Muscle of leg (tissue), 11 donors: ENCODE results near the gene ARHGAP45. TPM values are rescaled to one million over a fixed set of nuclear protein-coding genes. Genes with fewer than 3 reads are reported as not detected.

ENCODE experiments used
- DNase-seq: peaks from one replicate; pipeline ENCODE4 v3.0.0; 2013
- H3K27ac ChIP-seq: one replicate; pipeline ENCODE4 v1.5.1; 2013; ENCODE audit warnings: mild to moderate bottlenecking, low read length, control low read depth
- H3K27me3 ChIP-seq: one replicate; pipeline ENCODE4 v1.6.1; 2013; ENCODE audit warnings: low read length; ENCODE audit not compliant: control insufficient read depth, insufficient read depth
- H3K36me3 ChIP-seq: one replicate; pipeline ENCODE4 v1.6.1; 2013; ENCODE audit warnings: low read length; ENCODE audit not compliant: control insufficient read depth, insufficient read depth
- H3K4me1 ChIP-seq: one replicate; pipeline ENCODE4 v1.6.1; 2013; ENCODE audit warnings: low read length; ENCODE audit not compliant: control insufficient read depth, insufficient read depth
- H3K4me3 ChIP-seq: one replicate; pipeline ENCODE4 v1.5.1; 2013; ENCODE audit warnings: low read length, control low read depth
- H3K9me3 ChIP-seq: replicated peaks from 2 replicates; pipeline ENCODE4 v1.6.1; 2013; ENCODE audit warnings: low read depth, low read length; ENCODE audit not compliant: control insufficient read depth
- WGBS: methylation state at CpG from one replicate; pipeline ENCODE4 v1.1.5; 2013; ENCODE audit warnings: missing lambda C conversion rate; ENCODE audit not compliant: insufficient coverage; 5-methylcytosine and 5-hydroxymethylcytosine counted together
- polyA plus RNA-seq, 8 donors: library from polyadenylated mRNA; unstranded; fragments of 120-200 nt; gene quantifications; one replicate each; pipeline versions ENCODE4 v1.2.1 to v1.2.3, GENCODE V29; 2013; ENCODE audit warnings: inconsistent platforms in 1 of 8, low replicate concordance in 1 of 8; ENCODE audit not compliant: insufficient read length in 8 of 8, insufficient read depth in 1 of 8
- total RNA-seq: library from RNA; stranded (reverse); fragments of 120-200 nt; gene quantifications from one replicate; pipeline ENCODE4 v1.2.4, GENCODE V29; 2013

The ARHGAP45 gene
- total and polyA plus RNA-seq, 9 donors: 5.0 to 13.1 (median 11.1) TPM

DNA sequence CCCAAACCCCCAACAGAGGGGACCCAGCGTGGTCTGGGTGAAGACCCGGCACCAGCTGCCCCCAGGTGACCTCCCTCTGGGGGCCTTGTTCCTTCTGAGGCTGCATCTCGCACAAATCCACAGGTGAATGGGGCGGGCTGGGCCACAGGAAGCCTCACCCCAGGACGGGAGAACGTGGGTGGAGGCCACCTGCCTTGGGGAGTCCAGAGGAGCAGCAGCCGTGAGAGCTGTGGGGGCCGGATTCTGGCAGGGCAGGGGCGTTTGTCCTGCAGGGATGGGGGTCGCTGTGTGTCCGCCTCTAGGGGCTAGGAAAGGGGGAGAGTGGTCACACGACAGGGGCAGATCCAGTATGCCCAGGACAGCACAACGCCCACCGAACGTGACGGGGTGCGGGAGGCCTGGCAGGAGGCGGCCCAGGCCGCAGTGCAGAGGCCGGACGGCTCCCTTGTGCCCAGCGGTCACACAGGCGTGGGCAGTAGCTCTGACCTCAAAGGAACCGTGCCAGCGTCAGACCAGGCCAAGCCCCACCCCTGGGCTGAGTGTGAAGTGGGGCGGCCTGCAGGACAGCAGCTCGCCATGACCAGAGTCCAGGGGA, 21.5 kb downstream of the ARHGAP45 start:
- Histone ChIP-seq H3K4me3 (no peak overlapping the region), H3K36me3 (peaks cover 54% of the 10 kb centered on the region), H3K9me3 (no peaks in the 10 kb centered on the region), H3K27me3 (no peaks in the 10 kb centered on the region), H3K27ac (peak overlapping the region; percentile 69), H3K4me1 (peaks cover 41% of the 10 kb centered on the region)
- no peak for DNase-seq
- 74% methylated on average over 26 of the region's 27 CpGs for WGBS

DNA sequence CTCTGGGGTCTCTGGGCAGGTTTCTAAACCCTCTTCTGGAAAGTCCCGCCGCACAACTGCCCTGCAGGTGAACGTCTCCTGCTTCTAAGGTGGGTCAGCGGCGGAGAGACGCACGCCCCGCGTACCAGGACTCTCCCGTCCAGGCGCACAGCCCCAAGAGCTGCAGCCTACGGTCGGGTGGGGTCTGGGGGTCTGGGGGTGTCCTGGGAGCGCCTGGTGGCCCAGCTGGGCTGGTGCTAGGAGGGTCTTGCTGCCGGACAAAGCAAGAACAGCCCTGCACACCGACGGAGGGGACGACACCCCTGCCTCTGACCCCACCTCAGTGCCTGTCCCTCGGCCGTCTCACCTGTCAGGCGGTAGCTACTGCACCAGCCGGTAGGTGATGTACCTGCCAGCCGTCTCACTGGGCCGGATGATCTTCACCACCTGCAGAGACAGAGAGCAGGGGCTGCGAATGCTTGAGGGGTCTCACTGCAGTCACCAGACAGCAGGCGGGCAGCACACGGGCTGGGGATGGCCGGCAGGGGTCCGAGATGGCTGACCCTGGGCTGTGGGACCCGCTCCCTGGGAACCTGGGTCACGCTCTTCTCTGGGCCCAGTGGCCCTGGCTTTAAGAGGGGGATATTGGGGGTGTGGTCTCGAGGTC, 22.3 kb downstream of the ARHGAP45 start:
- peaks cover 48% of the 10 kb centered on the region for H3K4me1 ChIP-seq
- H3K27me3 ChIP-seq: no peaks in the 10 kb centered on the region
- no peak overlapping the region for H3K27ac ChIP-seq
- H3K4me3 ChIP-seq: no peak overlapping the region
- peaks cover 61% of the 10 kb centered on the region for H3K36me3 ChIP-seq
- no peaks in the 10 kb centered on the region for H3K9me3 ChIP-seq
- no peak for DNase-seq
- 93% methylated on average over 30 of the region's 32 CpGs for WGBS

DNA sequence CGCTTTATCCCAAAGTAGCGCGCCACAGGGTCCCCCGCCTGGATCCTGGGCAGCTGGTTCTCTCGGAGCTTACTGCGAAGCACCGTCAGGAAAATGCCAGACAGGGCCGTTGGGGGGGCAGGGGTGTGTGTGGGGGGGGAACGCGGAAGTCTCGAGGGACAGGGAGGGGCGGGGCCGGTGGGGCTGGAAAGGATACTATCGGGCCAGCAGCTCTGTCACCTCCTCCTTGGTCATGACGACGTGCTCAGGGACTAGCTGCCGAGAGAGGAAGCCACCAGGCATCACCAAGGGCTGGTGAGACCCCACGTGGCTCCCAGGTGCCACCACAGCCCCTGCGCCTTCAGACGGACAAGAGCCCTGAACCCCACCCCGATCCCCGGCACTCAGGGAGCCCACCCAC, 22.9 kb downstream of the ARHGAP45 start:
- H3K4me1 ChIP-seq: peaks cover 48% of the 10 kb centered on the region

DNA sequence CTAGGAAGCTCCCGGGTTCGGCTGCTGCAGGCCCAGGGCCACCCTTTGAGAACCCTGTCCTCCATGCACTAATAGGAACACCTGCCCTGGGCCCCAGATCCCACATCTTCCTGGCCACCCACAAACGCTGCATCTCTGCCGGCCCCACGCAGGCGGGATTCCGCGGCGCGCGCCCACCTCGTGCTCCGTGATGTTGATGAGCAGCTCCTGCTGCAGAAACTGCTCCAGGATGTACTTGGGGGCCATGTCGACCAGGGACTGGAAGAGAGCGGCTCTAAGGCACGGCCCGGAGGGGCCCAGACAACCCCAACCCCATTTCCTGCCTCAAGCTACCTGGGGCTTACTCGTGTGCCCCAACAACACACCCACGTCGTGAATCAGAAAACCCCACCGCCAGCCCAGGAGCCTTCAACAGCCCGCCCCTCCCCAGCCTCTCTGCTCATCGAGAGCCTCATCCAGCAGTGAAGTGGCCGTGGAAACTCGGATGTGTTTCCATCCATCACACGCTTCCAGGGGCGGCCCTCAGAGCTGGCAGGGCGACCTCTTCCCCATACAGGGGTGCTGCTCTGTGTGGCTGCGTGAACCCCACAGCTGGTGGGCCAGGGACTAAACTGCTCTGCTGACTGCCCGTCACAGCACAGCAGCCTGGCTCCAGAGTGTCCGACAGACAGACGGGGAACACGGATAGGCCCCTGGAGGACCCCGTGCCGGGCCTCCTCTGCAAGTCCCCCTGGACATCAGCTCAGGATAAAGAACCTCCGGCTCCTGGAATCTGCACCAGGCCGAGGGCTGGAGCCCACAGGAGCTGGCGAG, 24.0 kb downstream of the ARHGAP45 start:
- no peak for DNase-seq
- 91% methylated on average over 29 of the region's 38 CpGs for WGBS
- peaks cover 46% of the 10 kb centered on the region for H3K4me1 ChIP-seq
- no peak overlapping the region for H3K27ac ChIP-seq
- H3K36me3 ChIP-seq: peaks cover 58% of the 10 kb centered on the region
- no peaks in the 10 kb centered on the region for H3K9me3 ChIP-seq
- H3K27me3 ChIP-seq: no peaks in the 10 kb centered on the region
- no peak overlapping the region for H3K4me3 ChIP-seq

More for the DNA sequence above, 22.9 kb downstream of the ARHGAP45 start:
- no peaks in the 10 kb centered on the region for H3K27me3 ChIP-seq
- peaks cover 62% of the 10 kb centered on the region for H3K36me3 ChIP-seq
- H3K4me3 ChIP-seq: no peak overlapping the region
- WGBS: 67% methylated on average over 5 of the region's 22 CpGs
- H3K27ac ChIP-seq: no peak overlapping the region
- DNase-seq: no peak
- no peaks in the 10 kb centered on the region for H3K9me3 ChIP-seq

DNA sequence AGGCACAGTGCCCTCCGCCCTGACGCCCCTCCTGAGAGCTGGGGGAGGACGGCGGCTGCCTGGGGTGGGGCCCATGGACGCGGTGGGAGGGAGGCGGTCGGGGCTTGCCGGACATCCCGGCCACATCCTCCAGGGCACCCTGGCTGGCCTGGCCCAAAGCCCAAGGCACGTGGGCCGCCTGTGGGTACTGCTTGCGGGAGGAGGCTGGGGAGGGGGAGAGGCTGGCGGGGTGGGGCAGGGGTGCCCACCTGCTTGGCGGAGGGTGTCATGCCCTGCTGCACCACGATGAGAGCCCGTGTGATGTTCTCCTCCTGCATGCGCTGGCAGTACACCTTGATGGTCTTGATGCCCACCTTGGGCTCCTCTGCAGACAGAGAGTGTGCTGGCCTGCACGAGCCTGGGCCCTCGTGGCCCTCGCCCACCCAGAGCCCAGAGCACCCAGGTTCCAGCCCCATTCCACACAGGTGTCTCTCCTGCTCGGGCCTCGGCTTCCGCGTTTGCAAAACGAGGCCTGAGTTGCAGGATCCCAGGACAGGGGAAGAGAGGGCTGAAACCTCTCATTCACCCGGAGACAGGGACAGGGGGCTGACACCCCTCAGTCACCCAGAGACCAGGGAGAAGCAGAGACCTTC, 24.7 kb downstream of the ARHGAP45 start:
- WGBS: 91% methylated on average over 22 of the region's 27 CpGs
- H3K27me3 ChIP-seq: no peaks in the 10 kb centered on the region
- peaks cover 39% of the 10 kb centered on the region for H3K4me1 ChIP-seq
- no peak for DNase-seq
- H3K4me3 ChIP-seq: no peak overlapping the region
- no peak overlapping the region for H3K27ac ChIP-seq
- H3K36me3 ChIP-seq: peaks cover 52% of the 10 kb centered on the region
- no peaks in the 10 kb centered on the region for H3K9me3 ChIP-seq

DNA sequence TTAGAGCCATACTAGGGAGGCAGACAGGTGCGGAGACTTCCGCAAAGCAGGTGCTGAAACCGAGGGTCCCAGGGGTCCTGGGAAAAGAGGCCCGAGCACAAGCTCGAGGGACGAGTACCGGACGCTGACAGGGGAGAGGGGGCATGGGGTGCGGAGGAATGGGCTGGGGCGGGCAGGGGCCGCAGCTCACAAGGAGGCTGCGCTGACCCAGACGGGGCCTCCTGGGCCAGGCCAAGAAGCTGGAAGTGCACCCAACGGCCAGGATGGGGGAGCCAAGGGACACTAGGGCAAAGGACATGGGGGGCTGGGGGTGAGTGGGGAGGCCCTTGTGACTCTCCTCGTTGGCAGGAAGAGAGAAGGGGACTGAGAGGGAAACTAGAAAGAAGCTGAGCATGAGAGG, 26.4 kb downstream of the ARHGAP45 start:
- Histone ChIP-seq H3K9me3 (no peaks in the 10 kb centered on the region), H3K36me3 (peaks cover 45% of the 10 kb centered on the region), H3K4me3 (no peak overlapping the region), H3K4me1 (peaks cover 22% of the 10 kb centered on the region), H3K27me3 (no peaks in the 10 kb centered on the region), H3K27ac (no peak overlapping the region)
- no peak for DNase-seq
- WGBS: 72% methylated on average over 8 of the region's 15 CpGs

DNA sequence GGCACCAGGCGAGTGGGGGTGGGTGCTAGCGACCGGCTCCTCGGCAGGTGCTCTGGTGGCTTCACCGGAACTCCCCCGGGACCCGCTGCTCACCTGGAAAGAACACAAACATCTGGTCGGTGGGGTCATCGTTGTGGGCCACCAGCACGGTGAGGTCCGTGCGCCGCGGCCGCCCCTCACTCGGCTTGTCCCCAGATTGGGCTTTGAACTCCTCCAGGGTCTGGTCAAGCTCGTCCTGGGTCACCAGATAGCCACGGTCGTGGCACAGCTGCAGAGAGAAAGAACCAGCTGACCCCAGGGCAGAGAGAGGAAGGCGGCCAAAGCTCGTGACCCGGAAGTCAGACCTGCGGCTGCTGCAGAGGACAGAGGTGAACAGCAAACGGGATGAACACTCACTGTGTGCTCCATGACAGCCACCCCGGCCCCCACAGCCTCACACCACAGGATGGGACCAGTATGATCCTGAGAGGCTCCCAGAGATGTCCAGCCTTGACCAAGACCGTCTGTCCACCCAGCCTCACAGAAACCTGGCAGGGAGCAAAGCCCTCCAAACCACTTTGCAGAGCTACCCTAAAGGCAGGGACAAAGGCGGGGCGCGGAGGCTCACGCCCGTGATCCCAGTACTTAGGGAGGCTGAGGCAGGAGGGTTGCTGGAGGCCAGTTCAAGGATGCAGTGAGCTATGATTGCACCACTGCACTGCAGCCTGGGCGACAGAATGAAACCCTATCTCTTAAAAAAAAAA, 27.0 kb downstream of the ARHGAP45 start:
- Histone ChIP-seq H3K9me3 (no peaks in the 10 kb centered on the region), H3K27me3 (no peaks in the 10 kb centered on the region), H3K27ac (no peak overlapping the region), H3K4me3 (peak overlapping the region; percentile 89), H3K4me1 (peaks cover 17% of the 10 kb centered on the region), H3K36me3 (peaks cover 38% of the 10 kb centered on the region)
- WGBS: 75% methylated on average over 26 of the region's 32 CpGs
- DNase-seq: no peak

DNA sequence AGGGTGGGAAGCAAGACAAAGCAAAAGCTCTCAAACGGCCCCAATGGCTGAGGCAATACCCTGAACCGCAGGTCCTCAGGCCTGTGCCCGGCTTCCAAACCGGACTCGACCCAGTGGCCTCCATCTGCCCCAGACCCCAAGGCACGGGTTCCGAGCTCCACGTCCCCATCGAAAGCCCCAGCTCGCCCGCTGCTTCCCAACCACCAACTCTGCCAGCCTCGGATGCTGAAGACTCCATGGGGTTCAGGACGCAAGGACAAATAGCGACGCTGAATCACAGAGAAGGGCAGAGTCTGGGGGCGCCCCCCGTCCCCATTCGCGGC, 27.6 kb downstream of the ARHGAP45 start:
- H3K27me3 ChIP-seq: no peaks in the 10 kb centered on the region
- peaks cover 32% of the 10 kb centered on the region for H3K36me3 ChIP-seq
- H3K4me1 ChIP-seq: peaks cover 17% of the 10 kb centered on the region
- peak overlapping the region; percentile 89 for H3K4me3 ChIP-seq
- DNase-seq: no peak
- H3K9me3 ChIP-seq: no peaks in the 10 kb centered on the region
- WGBS: under 1% methylated on average over 19 of the region's 19 CpGs
- H3K27ac ChIP-seq: no peak overlapping the region

DNA sequence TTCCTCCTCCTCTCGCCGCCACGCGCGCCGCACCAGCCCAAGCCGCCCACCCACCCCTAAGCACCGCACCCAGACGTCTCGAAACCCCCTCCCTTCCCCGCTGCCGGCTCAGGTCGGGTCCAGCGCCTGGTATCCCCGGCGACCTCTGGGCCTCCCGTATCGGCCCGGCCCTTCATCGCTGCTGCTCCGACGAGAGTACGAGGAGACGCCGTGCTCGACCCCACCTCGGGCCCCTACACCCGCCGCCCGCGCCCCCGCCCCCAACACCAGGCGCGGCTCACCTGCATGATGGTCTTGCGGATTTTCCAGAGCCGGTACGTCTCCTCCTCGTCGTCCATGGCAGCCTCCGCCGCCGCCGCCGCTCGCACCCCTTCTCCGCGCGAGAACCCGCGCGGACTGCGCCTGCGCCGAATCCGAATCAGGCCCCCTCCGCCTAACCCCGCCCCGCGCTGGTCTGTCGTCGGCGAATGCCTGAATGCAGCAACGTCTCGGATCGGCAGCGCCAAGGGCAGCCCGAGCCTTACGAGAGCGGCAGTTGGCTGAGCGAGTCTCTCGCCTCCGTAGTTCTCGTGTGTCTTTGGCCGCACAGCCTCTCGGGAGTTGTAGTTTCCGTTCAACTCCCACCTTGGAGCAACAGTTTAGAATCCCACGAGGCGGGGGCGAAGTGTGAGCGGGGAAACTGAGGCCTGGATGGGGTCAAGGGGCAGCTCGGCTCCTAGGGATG, 28.2 kb downstream of the ARHGAP45 start, which contains the start of gene POLR2E:
TSS of gene POLR2E (minus strand) at position 398 of the 724 bp plus-strand sequence. CDS start at position 338, 60 bp downstream.
- H3K4me1 ChIP-seq: peaks cover 17% of the 10 kb centered on the region
- WGBS: under 1% methylated on average over 78 of the region's 81 CpGs

More for the DNA sequence above, 28.2 kb downstream of the ARHGAP45 start, which contains the start of gene POLR2E:
- no peaks in the 10 kb centered on the region for H3K27me3 ChIP-seq
- peak; percentile 100 for DNase-seq
- H3K4me3 ChIP-seq: peak within 1 kb of the TSS; percentile 89
- no peak within 1 kb of the TSS for H3K27ac ChIP-seq
- peaks cover 30% of the 10 kb centered on the region for H3K36me3 ChIP-seq
- no peaks in the 10 kb centered on the region for H3K9me3 ChIP-seq
